Neuronal stem cell (in vitro differentiated cells): Measurements from ENCODE around the gene ABCB4.

ENCODE experiments used
- DNase-seq: peaks from one replicate; pipeline ENCODE4 v3.0.0-alpha.2; 2013; ENCODE audit warnings: low spot score
- H2AFZ ChIP-seq: one replicate; pipeline ENCODE4 v1.6.1; 2013; ENCODE audit warnings: mild to moderate bottlenecking, low read length, inconsistent platforms
- H2AK5ac ChIP-seq: 2 replicates; pipeline ENCODE4 v1.6.1; 2013; ENCODE audit warnings: low read depth, mild to moderate bottlenecking, inconsistent platforms, low read length, moderate library complexity, mixed read lengths
- H2BK120ac ChIP-seq: 2 replicates; pipeline ENCODE4 v1.6.1; 2013; ENCODE audit warnings: low read depth, mild to moderate bottlenecking, inconsistent platforms, low read length, moderate library complexity, mixed read lengths
- H2BK12ac ChIP-seq: one replicate; pipeline ENCODE4 v1.6.1; 2013; ENCODE audit warnings: low read length, inconsistent platforms
- H2BK15ac ChIP-seq: 2 replicates; pipeline ENCODE4 v1.6.1; 2013; ENCODE audit warnings: mild to moderate bottlenecking, low read length, inconsistent platforms, mixed read lengths
- H2BK5ac ChIP-seq: one replicate; pipeline ENCODE4 v1.6.1; 2013; ENCODE audit warnings: inconsistent platforms, mild to moderate bottlenecking, low read length, moderate library complexity
- H3K14ac ChIP-seq: one replicate; pipeline ENCODE4 v1.6.1; 2013; ENCODE audit warnings: low read length, inconsistent platforms
- H3K18ac ChIP-seq: 2 replicates; pipeline ENCODE4 v1.6.1; 2013; ENCODE audit warnings: low read length, inconsistent platforms
- H3K23ac ChIP-seq: 2 replicates; pipeline ENCODE4 v1.6.1; 2013; ENCODE audit warnings: low read depth, mild to moderate bottlenecking, mixed read lengths, low read length, inconsistent platforms; ENCODE audit not compliant: poor library complexity
- H3K27ac ChIP-seq: replicated peaks from 3 replicates; pipeline ENCODE4 v1.5.1; 2013; ENCODE audit warnings: low read length, inconsistent platforms
- H3K27me3 ChIP-seq, 3 experiments: 2 replicates each; pipeline ENCODE4 v1.6.1; 2013; ENCODE audit warnings: low read length in 3 of 3, mild to moderate bottlenecking in 2 of 3, inconsistent platforms in 1 of 3, low read depth in 1 of 3, mixed read lengths in 1 of 3, moderate library complexity in 1 of 3; ENCODE audit not compliant: control insufficient read depth in 3 of 3, insufficient read depth in 3 of 3
- H3K36me3 ChIP-seq, 2 donors: replicated peaks in 1 of 2; 2 replicates each; pipeline ENCODE4 v1.6.1; 2013; ENCODE audit warnings: low read length in 2 of 2; ENCODE audit not compliant: control insufficient read depth in 2 of 2, insufficient read depth in 2 of 2
- H3K4ac ChIP-seq: 2 replicates; pipeline ENCODE4 v1.6.1; 2013; ENCODE audit warnings: inconsistent platforms, mild to moderate bottlenecking, low read length, moderate library complexity
- H3K4me1 ChIP-seq, 2 donors: 1 replicate in 1 of 2; 2 replicates in 1 of 2; pipeline ENCODE4 v1.6.1; 2013; ENCODE audit warnings: low read length in 2 of 2, low read depth in 1 of 2; ENCODE audit not compliant: control insufficient read depth in 2 of 2, insufficient read depth in 1 of 2
- H3K4me2 ChIP-seq: one replicate; pipeline ENCODE4 v1.6.1; 2013; ENCODE audit warnings: mild to moderate bottlenecking, low read length, inconsistent platforms; ENCODE audit not compliant: insufficient read depth, poor library complexity, severe bottlenecking
- H3K4me3 ChIP-seq, 2 donors: 2 replicates each; pipeline ENCODE4 v1.5.1; 2013; ENCODE audit warnings: low read length in 2 of 2, mild to moderate bottlenecking in 2 of 2, inconsistent platforms in 1 of 2, moderate library complexity in 1 of 2
- H3K79me1 ChIP-seq: one replicate; pipeline ENCODE4 v1.6.1; 2013; ENCODE audit warnings: low read depth, mild to moderate bottlenecking, inconsistent platforms, low read length, moderate library complexity
- H3K9ac ChIP-seq: one replicate; pipeline ENCODE4 v1.6.1; 2013; ENCODE audit warnings: mild to moderate bottlenecking, low read depth, low read length, inconsistent platforms; ENCODE audit not compliant: poor library complexity
- H3K9me3 ChIP-seq, 2 donors: replicated peaks in 1 of 2; 2 replicates each; pipeline versions ENCODE3 to v1.6.1; 2013; ENCODE audit warnings: low read length in 2 of 2, mild to moderate bottlenecking in 2 of 2, inconsistent platforms in 1 of 2, low read depth in 1 of 2, mixed read lengths in 1 of 2, moderate library complexity in 1 of 2; ENCODE audit not compliant: control insufficient read depth in 2 of 2, insufficient read depth in 1 of 2
- H4K8ac ChIP-seq: one replicate; pipeline ENCODE4 v1.6.1; 2013; ENCODE audit warnings: low read depth, mild to moderate bottlenecking, inconsistent platforms, low read length, moderate library complexity
- H4K91ac ChIP-seq: one replicate; pipeline ENCODE4 v1.6.1; 2013; ENCODE audit warnings: low read length, low read depth, mild to moderate bottlenecking, inconsistent platforms; ENCODE audit not compliant: poor library complexity
- WGBS, 2 donors: extraction: QIAGEN DNeasy Blood & Tissue Kit; methylation state at CpG; one replicate each; pipeline ENCODE4 v1.1.7; 2013; ENCODE audit warnings: missing lambda C conversion rate in 2 of 2, mixed read lengths in 1 of 2; ENCODE audit not compliant: insufficient read length in 2 of 2, insufficient replicate concordance in 1 of 2; ENCODE audit errors: extremely low coverage in 2 of 2; 5-methylcytosine and 5-hydroxymethylcytosine counted together

The ABCB4 gene

DNA sequence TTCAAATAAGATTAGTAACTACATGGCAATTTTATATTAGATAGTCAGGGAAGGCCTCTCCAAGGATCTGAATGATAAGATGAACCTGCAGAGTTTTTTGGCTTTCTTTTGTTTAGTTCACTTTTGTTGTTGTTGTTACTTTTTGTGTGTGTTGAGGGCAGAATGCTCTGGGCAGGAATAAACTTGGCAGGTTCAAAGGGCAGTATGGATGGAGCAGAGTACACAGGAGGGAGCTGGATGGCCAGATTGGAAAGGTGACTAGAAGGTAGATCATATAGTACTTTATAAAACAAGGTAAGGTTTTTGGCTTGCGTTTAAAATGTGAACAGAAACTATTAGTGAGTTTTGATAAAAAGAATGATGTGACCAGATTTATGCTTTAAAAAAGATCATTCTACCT, 112.1 kb downstream of the ABCB4 start:
- no CpG with 5 or more reads among the region's 1 CpG for WGBS, 2 donors

DNA sequence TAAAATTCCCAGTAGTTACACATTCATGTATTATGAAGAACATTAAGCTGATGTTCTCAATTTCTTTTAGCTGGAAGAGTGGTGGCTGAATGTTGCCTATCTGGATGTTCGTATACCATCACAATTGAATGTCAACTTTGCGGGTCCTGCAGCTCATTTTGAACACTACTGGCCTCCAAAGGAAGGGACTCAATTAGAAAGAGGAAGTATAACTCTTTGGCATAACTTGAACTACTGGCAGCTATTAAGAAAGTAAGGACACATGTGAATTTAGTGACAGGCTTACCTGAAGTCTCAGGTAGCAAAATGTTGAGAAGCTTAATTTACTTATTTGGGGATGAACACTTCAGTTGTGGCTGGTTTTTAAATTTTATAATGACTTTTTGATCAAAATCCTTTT, 114.2 kb downstream of the ABCB4 start:
- DNase-seq = no peak
- H3K4ac ChIP-seq = no peak overlapping the region
- H2BK120ac ChIP-seq = no peak overlapping the region
- H2BK5ac ChIP-seq = no peak overlapping the region
- H3K9me3 ChIP-seq = peaks cover 10 to 31% of the 10 kb centered on the region in 2 donors
- H2BK12ac ChIP-seq = no peak overlapping the region
- no peak overlapping the region for H2AFZ ChIP-seq
- no peak overlapping the region for H4K91ac ChIP-seq
- no peak overlapping the region for H4K8ac ChIP-seq
- no peak overlapping the region for H3K4me3 ChIP-seq
- no peak overlapping the region for H3K23ac ChIP-seq
- peaks cover 13 to 88% of the 10 kb centered on the region in 2 donors for H3K36me3 ChIP-seq
- H3K27ac ChIP-seq = no peak overlapping the region
- no peak overlapping the region for H3K18ac ChIP-seq
- no CpG with 5 or more reads among the region's 2 CpGs for WGBS, 2 donors
- H3K79me1 ChIP-seq = no peaks in the 10 kb centered on the region
- H3K4me2 ChIP-seq = no peak overlapping the region
- peaks cover 0 to 1% of the 10 kb centered on the region in 2 donors for H3K4me1 ChIP-seq
- no peaks in the 10 kb centered on the region for H3K27me3 ChIP-seq
- H2BK15ac ChIP-seq = no peak overlapping the region
- no peak overlapping the region for H2AK5ac ChIP-seq
- H3K9ac ChIP-seq = no peak overlapping the region
- no peak overlapping the region for H3K14ac ChIP-seq

More for the DNA sequence above, 112.1 kb downstream of the ABCB4 start:
- H3K27me3 ChIP-seq = no peaks in the 10 kb centered on the region
- no peak overlapping the region for H2AFZ ChIP-seq
- no peak overlapping the region for H2AK5ac ChIP-seq
- H3K18ac ChIP-seq = no peak overlapping the region
- H4K8ac ChIP-seq = no peak overlapping the region
- H3K4me2 ChIP-seq = no peak overlapping the region
- no peak overlapping the region for H3K9ac ChIP-seq
- H3K9me3 ChIP-seq = peaks cover 0 to 15% of the 10 kb centered on the region in 2 donors
- no peaks in the 10 kb centered on the region for H3K79me1 ChIP-seq
- no peak overlapping the region for H3K27ac ChIP-seq
- no peak overlapping the region for H2BK5ac ChIP-seq
- no peak overlapping the region for H4K91ac ChIP-seq
- H3K4me3 ChIP-seq = no peak overlapping the region
- peaks cover 0 to 1% of the 10 kb centered on the region in 2 donors for H3K4me1 ChIP-seq
- no peak overlapping the region for H2BK120ac ChIP-seq
- peaks cover 7 to 91% of the 10 kb centered on the region in 2 donors for H3K36me3 ChIP-seq
- DNase-seq = no peak
- no peak overlapping the region for H2BK15ac ChIP-seq
- H3K4ac ChIP-seq = no peak overlapping the region
- H2BK12ac ChIP-seq = no peak overlapping the region
- H3K14ac ChIP-seq = no peak overlapping the region
- H3K23ac ChIP-seq = no peak overlapping the region

DNA sequence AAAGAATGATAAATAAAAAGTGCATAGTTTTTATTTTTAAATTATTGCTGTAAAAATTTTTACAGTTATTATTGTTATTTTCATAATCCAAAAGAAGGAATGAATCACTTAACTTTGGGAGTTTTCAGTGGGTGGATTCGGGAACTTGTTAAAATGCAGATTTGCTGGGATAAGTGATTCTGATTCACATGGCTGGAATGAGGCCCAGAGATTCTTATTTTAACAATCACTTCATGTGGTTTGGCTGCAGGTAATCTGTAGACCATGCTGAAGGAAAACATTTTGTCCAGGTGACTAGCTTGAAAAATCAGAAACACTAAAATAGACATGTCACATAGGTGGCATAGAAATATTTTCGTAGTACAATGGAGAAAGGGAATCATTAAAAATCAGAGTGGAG, 116.1 kb downstream of the ABCB4 start:
- DNase-seq = no peak
- no peak overlapping the region for H3K14ac ChIP-seq
- H2AFZ ChIP-seq = no peak overlapping the region
- no peak overlapping the region for H3K18ac ChIP-seq
- no peak overlapping the region for H3K4ac ChIP-seq
- H3K79me1 ChIP-seq = no peaks in the 10 kb centered on the region
- no peak overlapping the region for H2BK12ac ChIP-seq
- no peak overlapping the region for H4K91ac ChIP-seq
- H3K36me3 ChIP-seq = peaks cover 20 to 94% of the 10 kb centered on the region in 2 donors
- H3K4me1 ChIP-seq = no peaks in the 10 kb centered on the region
- no peak overlapping the region for H2BK5ac ChIP-seq
- no peak overlapping the region for H3K4me2 ChIP-seq
- H3K23ac ChIP-seq = no peak overlapping the region
- no peak overlapping the region for H3K27ac ChIP-seq
- no CpG with 5 or more reads among the region's 2 CpGs for WGBS, 2 donors
- H3K27me3 ChIP-seq = no peaks in the 10 kb centered on the region
- H2BK15ac ChIP-seq = no peak overlapping the region
- peaks cover 16 to 49% of the 10 kb centered on the region in 2 donors for H3K9me3 ChIP-seq
- H4K8ac ChIP-seq = no peak overlapping the region
- no peak overlapping the region for H2AK5ac ChIP-seq
- H2BK120ac ChIP-seq = no peak overlapping the region
- no peak overlapping the region for H3K4me3 ChIP-seq
- no peak overlapping the region for H3K9ac ChIP-seq

DNA sequence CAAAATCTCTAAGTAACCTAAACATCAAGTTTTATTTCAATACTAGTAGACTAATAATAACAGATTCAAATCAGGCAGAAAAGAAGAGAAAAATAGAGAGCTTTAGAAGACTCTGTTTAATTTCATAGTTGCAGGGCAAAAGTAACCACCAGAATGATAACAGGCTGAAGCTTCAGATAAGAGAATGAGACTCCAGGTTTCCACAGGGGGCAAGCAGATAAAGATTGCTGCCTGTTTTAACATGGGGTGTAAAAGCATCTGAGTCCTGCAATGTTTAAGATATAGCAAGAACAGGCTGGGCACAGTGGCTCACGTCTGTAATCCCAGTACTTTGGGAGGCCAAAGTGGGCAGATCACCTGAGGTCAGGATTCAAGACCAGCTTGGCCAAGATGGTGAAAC, 119.0 kb downstream of the ABCB4 start:
- no peak overlapping the region for H2BK120ac ChIP-seq
- H2BK15ac ChIP-seq = no peak overlapping the region
- no peak overlapping the region for H3K27ac ChIP-seq
- no peak overlapping the region for H3K14ac ChIP-seq
- no peak overlapping the region for H3K23ac ChIP-seq
- no peak for DNase-seq
- H3K9ac ChIP-seq = no peak overlapping the region
- peaks cover 20 to 78% of the 10 kb centered on the region in 2 donors for H3K9me3 ChIP-seq
- no peak overlapping the region for H2AK5ac ChIP-seq
- no peak overlapping the region for H2BK12ac ChIP-seq
- H2AFZ ChIP-seq = no peak overlapping the region
- H4K91ac ChIP-seq = no peak overlapping the region
- H3K4me1 ChIP-seq = no peaks in the 10 kb centered on the region
- no peak overlapping the region for H2BK5ac ChIP-seq
- peaks cover 28 to 95% of the 10 kb centered on the region in 2 donors for H3K36me3 ChIP-seq
- no peaks in the 10 kb centered on the region for H3K79me1 ChIP-seq
- H3K4ac ChIP-seq = no peak overlapping the region
- no peak overlapping the region for H3K4me3 ChIP-seq
- H3K18ac ChIP-seq = no peak overlapping the region
- WGBS, 2 donors = no CpG with 5 or more reads among the region's 1 CpG
- no peak overlapping the region for H4K8ac ChIP-seq
- no peaks in the 10 kb centered on the region for H3K27me3 ChIP-seq
- no peak overlapping the region for H3K4me2 ChIP-seq
